ENCODE data around the gene TMEM190.
"Not testable (repeated sequence)": the region's sequence is repeated elsewhere in the genome, so short reads cannot be mapped to it uniquely, and the experiment has no call there.

Gene TMEM190

DNA sequence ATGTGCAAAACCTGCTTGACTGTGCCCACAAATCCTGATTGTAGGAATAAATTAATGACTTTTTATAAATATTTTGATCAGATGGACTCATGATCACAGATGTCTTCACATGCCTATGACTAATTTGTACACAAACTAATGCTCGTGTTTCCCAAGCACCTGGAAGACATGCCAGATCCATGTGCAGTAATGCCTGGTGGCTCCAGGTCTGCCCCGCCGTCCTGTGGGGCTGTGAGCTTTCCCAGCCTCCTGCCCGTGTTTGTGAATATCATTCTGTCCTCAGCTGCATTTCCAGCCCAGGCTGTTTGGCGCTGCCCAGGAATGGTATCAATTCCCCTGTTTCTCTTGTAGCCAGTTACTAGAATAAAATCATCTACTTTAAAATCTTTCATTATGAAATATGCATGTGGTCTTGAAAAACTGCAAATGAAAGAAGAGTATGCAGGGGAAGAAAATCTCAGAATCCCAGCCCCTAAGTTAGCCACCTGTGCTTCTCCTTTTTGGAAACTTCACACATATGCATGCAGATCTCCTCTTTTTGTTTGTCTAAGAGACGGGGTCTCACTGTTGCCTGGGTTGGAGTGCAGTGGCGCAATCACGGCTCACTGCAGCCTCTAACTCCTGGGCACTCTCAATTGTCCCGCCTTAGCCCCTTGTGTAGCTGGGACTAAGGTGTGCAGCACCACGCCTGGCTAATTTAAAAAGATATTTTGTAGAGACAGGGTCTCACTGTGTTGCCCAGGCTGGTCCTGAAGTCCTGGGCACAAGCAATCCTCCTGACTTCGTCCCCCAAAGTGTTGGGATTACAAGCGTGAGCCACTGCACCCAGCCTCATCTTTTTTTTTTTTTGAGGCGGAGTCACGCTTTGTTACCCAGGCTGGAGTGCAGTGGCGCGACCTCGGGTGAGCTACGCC, 15.3 kb downstream of the TMEM190 start:
- peak; percentile 31 for DNase-seq (ENCODE audit: low read depth)

DNA sequence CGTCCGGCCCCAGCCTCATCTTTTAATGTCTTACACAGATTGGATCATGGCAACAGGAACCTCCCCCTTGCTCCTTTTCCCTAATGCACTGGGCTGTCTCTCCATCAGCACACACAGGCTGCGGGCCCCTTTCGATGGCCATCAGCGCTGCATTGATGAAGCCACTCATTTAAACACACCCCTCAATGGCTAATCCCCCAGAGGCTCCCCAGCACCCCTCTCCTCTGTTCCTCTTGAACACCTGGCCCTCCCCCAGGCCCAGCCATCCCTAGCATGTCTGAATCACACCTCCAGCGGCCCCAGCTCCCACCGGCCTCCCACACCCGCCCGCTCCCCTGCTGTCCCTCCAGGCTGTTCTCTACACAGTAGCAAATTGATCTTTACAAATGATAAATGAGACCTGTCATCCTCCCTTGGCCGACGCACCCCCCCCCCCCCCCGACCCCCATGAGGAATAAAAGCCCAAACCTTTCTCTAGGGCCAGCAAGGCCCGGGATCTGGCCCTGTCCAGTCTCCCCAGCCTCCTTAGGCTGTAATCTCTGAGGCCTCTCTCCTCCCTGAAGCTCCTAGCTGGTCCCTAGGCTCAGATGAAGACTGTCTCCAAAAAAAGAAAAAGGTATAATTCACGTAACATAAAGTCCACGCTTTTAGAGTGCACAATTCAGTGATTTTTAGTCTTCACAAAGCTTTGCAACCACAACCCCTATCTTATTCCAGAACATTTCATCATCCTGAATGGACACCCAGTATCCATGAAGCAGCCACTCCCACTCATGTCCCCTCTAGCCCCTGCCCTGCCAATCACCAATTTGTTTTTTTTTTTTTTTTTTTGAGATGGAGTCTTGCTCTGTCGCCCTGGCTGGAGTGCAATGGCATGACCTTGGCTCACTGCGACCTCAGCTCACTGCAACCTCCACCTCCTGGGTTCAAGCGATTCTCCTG, 16.5 kb downstream of the TMEM190 start:
- no peak for DNase-seq (ENCODE audit: low read depth)

DNA sequence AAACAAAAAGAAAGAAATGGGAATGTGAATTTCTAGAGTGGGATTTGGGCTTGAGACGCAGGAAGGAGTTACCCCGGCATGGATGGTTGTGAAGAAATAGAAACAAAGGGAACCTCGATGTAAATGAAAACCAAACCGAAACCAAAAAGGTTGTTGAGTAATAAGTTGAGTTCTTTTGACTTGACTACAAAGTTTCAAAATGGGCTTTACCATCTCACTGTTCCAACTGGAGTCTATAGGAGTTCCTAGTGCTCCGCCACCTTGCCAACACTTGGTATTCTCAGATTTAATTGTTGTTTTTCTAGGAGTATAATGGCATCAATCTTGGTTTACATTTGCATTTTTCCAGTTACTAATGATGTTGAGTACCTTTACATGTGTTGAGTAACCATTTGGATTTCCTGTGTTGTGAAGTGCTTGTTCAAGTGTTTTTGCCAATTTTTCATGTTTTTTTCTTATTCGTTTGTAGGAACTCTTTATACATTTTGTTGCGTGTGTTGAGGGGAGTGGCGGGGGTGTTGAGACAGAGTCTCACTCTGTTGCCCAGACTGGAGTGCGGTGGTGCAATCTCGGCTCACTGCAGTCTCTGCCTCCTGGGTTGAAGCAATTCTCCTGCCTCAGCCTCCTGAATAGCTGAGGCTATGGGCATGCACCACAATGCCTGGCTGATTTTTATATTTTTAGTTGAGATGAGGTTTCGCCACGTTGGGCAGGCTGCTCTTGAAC, 21.7 kb downstream of the TMEM190 start:
- no peak for DNase-seq (ENCODE audit: low read depth)

DNA sequence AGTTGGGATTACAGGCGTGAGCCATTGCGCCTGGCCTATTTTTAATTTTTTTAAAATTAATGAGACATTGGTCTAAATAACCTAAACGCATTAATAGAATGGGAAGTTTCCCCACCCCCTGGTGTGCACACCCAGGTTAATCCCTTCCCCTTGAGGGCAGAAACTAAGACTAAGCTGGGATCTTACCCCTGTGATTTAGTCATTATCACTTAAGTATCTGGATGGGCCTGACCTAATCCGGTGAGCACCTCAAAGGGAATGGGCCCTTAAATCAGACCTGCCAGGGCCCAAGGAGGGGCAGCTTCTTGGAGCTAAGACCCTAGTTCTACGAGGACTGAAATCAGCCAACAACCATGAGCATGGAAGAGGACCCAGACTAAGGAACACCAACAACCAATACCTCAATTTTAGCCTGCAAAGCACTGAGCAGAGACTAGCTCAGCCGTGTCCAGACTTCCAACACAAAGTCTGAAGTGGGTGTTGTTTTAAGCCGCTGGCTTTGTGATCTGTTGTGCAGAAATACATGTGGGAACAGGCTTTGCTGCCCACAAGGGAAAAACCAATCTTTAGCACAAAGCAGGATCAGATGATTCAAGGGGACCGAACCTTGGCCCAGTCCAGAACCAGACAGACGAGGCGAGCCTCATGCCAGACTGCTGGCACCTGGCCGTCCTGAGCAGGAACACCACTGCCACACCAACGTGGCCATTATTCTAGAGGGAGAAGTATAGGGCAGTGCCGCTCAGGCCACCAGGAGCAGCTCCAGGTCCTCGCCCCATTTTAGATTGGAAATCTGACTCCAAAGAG, 23.9 kb downstream of the TMEM190 start:
- DNase-seq (ENCODE audit: low read depth) = no peak

DNA sequence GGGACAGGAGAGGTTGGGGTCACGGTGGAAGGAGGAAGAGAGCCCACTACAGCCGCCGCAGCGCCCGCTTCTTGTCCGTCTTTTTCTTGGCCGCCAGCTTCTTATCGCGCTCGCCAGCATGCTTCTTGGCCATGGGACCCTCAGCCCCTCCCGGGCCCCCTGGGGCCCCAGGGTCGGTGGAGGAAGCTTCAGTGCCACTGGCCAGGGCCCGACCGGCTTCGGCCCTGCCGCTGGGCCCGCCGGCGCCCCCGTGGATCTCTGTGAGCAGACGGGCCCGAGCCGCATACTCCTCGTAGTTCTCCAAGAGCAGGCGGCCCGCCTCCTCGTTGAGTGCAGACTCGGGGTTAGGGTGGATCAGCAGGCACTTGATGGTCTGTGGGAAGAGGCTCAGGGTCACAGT, 24.8 kb downstream of the TMEM190 start:
- DNase-seq (ENCODE audit: low read depth) = not testable (repeated sequence)

DNA sequence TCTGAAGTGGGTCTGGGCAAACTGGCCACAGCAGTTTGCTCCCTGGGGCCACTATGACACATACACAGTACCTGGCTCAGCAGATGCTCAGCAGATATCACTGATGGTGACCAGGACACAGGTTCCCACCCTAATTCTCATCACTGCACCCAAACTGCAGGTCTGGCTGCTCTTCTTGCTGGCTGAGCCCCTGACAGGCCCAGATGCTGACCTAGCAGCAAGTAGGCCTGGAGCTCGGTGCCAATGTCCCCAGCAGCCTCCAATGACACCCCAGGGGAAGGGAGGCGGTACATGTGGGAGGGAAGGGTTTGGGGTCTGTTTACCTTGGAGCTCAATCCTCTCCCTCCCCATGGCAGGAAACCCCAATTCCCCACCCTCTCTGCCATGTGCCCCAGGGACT, 25.9 kb downstream of the TMEM190 start:
- DNase-seq (ENCODE audit: low read depth) = no peak

DNA sequence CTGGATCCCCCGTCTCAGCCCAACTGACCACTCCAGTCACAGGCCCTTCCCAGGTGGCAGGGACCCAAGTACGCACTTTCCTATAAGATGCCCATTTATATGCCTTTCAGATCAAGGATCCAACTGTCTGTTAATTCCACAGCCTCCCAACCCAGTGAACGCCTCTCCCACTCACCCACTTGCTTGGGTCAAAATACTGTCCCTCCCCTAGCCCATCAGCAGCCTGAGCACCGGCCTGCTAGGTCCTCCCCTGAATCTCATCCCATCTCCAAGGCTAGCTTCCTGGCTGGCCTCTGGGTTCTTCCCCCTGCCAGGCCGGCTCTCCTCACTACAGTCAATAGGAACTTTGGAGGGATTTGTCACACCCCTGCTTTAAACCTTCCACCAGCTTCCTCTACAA, 29.0 kb downstream of the TMEM190 start:
- DNase-seq (ENCODE audit: low read depth) = no peak

DNA sequence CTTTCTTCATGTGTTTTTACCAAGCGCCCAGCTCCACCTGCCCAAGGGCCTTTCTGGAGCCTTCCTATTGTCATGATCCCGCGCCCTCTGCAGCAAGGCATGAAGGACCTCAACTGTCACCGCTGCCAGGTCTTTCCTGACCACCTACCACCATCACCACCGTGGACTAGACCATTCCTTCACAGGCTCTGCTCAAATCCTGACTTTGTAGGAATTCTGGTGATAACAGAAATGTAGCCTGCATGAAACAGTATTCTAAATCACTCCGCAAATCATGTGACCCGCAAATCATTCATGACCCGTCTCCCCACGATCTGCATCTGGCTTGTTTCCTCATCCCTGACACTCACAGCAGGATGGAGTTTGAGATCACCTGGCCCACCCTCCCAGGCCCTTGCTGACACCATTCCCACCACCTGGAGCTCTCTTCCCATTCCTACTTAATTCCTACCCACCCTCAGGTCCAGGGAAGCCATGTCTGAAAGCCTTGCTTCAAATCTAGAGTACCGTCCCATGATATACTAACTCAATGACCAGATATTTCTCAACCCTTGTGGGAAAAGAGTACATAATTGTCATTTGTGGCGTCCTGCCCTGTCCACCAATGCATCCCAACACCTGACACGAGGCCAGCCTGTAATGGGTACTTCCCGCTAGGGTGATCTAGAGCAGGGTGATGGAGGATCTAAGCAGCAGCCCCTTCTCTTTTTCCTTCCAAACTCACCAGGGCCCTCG, 29.6 kb downstream of the TMEM190 start:
- no peak for DNase-seq (ENCODE audit: low read depth)

DNA sequence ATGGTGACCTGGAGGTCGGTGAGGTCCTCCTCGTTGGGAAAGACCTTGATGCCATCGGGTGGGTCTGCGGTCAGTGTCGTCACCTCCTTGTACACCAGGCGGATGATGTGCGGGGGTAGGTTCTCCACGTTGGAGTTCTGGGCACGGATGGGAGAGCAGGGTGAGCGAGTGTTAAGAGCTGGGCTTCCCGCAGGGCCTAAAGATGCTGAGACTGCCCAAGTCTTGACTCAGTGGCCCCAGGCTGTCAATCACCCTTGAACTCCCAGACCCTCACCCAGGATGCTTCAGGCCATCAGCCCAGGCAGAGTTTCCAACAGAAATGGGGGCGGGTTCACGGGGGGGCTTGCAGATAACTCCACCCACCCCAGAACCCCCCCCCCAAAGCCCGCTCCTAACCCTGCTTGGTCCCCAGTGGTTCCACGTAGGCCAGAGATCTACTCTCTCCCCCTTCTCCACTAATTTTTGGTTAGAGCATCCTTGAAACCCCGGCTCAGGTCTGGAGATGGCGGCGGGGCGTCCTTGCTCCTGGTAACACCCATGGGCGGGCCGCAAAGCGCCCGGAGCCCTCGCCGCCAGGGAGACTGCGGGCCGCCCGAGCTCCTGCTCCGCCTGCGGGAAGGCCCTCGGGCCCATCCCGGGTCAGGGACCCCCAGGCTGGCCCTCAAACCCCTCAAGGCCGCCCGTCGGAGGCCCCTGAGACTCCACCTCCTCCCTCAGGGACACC, 30.4 kb downstream of the TMEM190 start:
- DNase-seq (ENCODE audit: low read depth) = peak; percentile 55

DNA sequence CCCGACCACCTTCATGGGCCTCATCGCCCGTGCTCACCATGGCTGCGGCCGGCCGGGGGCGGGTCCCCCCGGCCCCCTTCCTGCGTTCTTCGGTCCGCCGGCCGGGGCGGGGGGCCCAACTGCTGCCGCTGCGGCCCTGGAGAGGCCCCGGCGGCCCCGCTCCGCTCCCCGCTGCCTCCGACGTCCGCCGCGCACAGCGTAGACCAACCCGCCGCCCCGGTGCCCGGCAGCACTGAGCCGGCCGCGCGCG, 30.8 kb downstream of the TMEM190 start, which contains the start of gene UBE2S:
TSS of gene UBE2S (minus strand) at position 239 of the 250 bp plus-strand sequence. CDS start at position 40, 199 bp downstream.
- DNase-seq (ENCODE audit: low read depth) = not testable (repeated sequence)

DNA sequence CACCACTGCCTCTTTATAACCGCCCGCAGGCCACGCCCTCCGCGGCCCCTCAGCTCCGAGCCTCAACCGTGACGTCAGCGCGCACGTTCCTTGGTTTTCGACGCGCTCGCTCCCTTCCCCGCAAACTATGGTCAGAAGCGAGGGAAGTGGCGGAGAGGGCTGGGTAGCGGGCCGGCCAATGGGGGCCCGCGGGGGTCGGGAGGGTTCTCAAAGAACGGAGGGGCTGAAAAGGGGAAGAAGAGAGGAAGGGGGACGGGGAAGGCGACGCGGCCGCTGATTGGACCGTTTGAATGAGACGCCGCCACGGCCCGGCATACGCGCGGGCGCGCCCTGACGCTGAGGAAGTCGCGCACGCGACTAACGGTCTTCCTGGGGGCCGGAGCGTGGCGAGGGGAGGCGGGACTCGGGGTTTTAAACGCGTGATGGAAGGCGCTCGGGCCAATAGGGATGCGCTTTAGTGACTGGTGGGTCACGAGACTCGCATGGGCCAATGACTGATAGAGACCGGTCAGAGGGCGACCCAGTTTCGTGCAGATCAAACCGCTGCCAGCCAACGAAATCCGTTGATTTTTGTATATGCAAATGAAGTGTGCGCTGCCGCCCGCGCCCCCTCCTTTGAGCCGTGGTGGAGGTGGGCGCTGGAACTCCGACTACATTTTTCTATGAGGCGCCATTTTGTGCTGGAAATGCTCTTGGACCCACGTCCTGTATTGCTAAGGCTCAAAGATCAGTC, 31.3 kb downstream of the TMEM190 start:
- DNase-seq (ENCODE audit: low read depth) = peak; percentile 99

DNA sequence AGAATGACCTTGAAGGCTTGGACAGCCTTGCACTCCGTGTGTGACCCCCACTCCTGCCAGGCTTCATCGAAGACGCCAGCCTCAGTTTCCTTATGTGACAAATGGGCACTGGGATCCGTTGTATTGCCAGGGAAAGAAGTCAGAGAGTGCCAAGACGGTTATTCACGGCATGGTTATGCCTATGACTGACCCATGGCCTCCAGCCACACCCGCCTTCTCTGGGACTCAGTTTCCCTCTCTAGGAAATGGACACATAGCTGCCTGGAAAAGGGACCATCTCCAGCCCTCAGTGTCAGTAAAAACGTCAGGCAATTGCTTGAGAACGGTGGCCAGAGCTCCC, 31.9 kb downstream of the TMEM190 start:
- DNase-seq (ENCODE audit: low read depth) = no peak

DNA sequence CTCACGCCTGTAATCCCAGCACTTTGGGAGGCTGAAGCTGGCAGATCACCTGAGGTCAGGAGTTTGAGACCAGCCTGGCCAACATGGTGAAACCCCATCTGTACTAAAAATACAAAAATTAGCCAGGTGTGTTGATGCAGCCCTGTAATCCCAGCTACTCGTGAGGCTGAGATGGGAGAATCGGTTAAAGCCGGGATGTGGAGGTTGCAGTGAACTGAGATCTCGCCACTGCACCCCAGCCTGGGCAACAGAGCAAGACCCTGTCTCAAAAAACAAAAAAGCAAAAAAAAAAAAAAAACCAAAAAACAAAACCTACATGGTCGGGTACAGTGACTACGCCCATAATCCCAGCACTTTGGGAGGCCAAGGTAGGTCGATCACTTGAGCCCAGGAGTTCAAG, 32.6 kb downstream of the TMEM190 start:
- not testable (repeated sequence) for DNase-seq (ENCODE audit: low read depth)

DNA sequence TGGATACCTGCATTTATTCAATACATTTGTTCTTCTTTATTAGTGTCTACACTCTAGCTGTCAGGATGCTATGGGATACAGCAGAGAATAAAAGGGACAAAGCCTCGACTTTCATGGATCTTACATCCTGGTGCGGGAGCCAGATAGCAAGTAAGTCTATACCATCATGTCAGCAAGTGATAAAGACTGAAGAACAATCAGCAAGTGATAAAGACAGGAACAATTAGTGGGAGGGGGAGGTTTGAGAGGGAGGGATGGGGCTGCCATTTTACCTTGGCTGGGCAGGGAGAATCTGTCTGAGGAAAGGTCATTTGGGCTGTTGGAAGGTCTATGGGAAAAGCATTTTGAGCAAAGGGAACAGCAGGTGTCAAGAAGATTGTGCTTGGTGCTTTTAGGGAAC, 33.5 kb downstream of the TMEM190 start:
- DNase-seq (ENCODE audit: low read depth) = no peak

DNA sequence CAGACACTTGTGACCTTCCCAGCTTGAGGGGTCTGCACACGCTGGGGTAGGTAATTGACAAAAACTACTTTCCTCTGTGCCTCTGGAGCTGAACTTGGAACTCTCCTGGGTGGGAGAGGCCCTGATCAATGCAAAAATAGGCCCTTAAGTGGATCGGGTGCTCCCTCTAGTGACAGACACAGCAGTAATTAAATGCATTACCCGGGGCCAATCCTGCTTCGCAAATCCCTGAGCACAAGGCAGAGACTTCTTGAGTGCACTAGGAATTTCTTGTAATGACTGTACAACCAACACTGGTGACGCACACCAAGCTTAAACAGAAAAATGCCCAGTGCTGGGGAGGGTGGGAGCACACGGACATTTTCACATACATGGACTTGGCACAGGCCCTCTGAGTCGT, 41.6 kb downstream of the TMEM190 start:
- DNase-seq (ENCODE audit: low read depth) = peak; percentile 87

DNA sequence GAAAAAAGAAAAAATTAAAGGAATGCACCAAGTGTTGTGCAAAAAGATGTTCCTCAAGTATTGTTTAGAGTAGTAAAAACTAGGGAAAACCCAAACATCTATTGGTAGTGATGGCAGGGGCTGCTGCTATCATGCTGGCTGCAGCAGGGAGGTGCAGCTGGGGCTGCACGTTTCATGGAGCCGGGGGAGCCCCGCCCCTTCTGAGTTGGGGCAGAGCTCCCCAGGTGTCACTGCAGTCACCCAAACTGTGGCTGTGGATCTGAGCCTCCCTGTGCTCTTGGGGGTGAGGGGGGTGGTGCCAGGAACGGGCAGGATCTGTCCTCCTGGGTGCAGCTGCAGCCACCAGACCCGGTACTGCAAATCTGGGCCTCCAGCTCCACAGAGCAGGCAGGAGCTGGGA, 42.5 kb downstream of the TMEM190 start:
- DNase-seq (ENCODE audit: low read depth) = no peak

DNA sequence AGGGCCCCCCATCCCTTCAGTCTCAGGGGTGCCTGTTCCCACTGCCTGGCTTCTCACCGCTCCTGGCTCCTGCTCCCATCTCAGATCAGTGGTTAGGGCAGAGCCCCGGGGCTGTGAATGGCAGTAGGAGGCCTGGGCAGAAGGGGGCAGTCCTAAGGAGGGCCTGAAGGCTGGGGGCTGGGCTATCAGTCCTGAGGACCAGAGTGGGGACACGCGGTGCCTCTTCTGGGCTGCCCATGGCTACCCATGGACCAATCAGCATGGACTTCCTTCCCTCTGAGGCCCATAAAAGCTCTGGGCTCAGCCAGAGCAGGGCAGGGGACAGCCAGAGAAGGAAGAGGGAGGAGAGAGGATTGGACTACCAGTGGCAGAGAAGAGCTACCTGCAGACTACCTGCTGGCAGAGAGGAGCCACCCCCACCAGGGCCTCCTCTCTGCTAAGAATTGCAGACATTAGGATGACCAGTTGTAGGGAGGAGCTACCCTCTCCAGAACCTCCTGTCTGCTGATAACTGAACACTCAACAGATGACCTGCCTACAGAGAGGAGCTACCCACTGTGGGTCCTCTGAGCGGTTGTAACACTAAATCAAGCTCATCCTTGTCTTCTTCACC, 43.1 kb downstream of the TMEM190 start:
- no peak for DNase-seq (ENCODE audit: low read depth)

DNA sequence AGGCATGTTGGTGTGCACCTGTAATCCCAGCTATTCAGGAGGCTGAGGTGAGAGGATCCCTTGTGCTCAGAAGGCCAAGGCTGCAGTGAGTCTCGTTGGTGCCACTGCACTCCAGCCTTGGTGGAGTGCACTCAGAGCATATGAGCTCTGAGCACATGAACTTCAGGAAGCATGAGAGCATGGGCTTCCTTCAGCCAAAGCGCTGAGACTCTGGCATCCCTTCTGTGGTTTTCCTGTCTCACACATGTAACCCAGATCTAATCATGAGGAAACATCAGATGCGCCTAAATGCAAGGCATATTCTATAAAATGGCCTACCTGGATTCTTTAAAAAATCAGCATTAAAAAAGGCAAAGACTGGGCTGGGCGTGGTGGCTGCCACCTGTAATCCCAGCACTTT, 44.7 kb downstream of the TMEM190 start:
- DNase-seq (ENCODE audit: low read depth) = not testable (repeated sequence)

Data from EH (cell line).